Neural crest cell (in vitro differentiated cells): ENCODE measurements around the gene FUCA1. TPM values are rescaled to one million over a fixed set of nuclear protein-coding genes. Genes with fewer than 3 reads are reported as not detected.

Source experiments
- DNase-seq: peaks from one replicate; pipeline ENCODE4 v3.0.0; 2021; ENCODE audit warnings: low read depth, mixed read lengths, low spot score
- H3K27ac Mint-ChIP-seq: one replicate; pipeline ENCODE4 v1.8.0; 2021; ENCODE audit warnings: mild to moderate bottlenecking, mixed read lengths; ENCODE audit not compliant: unreplicated experiment
- H3K27me3 Mint-ChIP-seq: 2 replicates; pipeline ENCODE4 v1.8.0; 2021; ENCODE audit warnings: low read depth, mild to moderate bottlenecking, mixed read lengths
- H3K36me3 Mint-ChIP-seq: 2 replicates; pipeline ENCODE4 v1.8.0; 2021; ENCODE audit warnings: low read depth, mild to moderate bottlenecking, mixed read lengths
- H3K4me1 Mint-ChIP-seq: 2 replicates; pipeline ENCODE4 v1.8.0; 2021; ENCODE audit warnings: mixed read lengths
- H3K4me3 Mint-ChIP-seq: one replicate; pipeline ENCODE4 v1.8.0; 2021; ENCODE audit warnings: mild to moderate bottlenecking, mixed read lengths
- H3K9me3 Mint-ChIP-seq: 2 replicates; pipeline ENCODE4 v1.8.0; 2021; ENCODE audit warnings: mixed read lengths
- total RNA-seq: library from RNA; stranded (reverse); gene quantifications from 2 replicates; pipeline ENCODE4 v1.2.1, GENCODE V29; 2021
- TF ChIP-seq, protein P1 (sequence below): fragments of 200-600 bp; sonication (generic); conservative IDR thresholded peaks from 2 replicates; pipeline ENCODE4 v1.5.0; 2021; ENCODE audit warnings: antibody characterized with exemption, mild to moderate bottlenecking

FUCA1 gene
- total RNA-seq, 1 donor from 2014 or later, result 6.7 TPM

DNA sequence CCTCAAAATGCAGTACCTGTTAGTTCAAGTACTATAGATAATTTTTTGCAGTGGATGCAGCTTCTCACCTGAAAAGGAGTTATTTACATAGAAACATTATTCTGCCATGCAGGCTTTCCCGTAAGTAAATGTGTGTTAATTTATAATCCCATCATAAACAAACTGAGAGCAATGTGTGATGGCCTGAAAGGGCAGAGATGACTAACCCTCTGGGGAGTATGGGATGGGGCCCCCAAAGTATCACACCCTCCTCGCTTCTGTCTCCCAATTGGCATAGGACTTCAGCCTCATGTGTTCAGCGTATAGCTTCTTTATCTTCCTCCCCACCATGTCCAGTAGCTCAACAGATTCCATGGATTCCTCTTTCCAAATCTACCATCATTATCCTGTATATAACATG, 50.5 kb downstream of the FUCA1 start:
- H3K4me3 Mint-ChIP-seq, result no peak overlapping the region

DNA sequence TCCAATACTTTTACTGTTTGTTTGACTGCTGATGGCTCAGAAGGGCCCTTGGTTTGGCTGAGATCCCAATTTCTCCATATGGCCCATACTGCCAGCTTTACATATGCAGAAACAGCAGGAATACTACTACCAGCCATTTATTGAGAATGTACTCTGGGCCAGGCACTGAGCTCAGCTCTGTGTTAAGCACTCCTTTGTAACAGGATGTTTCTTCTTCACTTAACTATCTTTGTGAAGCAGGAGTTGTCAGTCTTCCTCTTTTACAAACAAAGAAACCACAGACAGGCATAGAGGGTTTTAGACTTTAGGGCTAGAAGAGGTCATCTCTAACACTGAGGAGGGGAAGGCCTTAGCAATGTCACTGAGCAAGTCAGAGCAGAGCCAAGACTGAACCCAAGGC, 51.2 kb downstream of the FUCA1 start:
- Mint-ChIP-seq H3K27me3 (no peaks in the 10 kb centered on the region), H3K4me3 (no peak overlapping the region), H3K4me1 (no peaks in the 10 kb centered on the region), H3K27ac (no peak overlapping the region), H3K36me3 (no peaks in the 10 kb centered on the region), H3K9me3 (no peaks in the 10 kb centered on the region)
- TF ChIP-seq, protein P1, sequence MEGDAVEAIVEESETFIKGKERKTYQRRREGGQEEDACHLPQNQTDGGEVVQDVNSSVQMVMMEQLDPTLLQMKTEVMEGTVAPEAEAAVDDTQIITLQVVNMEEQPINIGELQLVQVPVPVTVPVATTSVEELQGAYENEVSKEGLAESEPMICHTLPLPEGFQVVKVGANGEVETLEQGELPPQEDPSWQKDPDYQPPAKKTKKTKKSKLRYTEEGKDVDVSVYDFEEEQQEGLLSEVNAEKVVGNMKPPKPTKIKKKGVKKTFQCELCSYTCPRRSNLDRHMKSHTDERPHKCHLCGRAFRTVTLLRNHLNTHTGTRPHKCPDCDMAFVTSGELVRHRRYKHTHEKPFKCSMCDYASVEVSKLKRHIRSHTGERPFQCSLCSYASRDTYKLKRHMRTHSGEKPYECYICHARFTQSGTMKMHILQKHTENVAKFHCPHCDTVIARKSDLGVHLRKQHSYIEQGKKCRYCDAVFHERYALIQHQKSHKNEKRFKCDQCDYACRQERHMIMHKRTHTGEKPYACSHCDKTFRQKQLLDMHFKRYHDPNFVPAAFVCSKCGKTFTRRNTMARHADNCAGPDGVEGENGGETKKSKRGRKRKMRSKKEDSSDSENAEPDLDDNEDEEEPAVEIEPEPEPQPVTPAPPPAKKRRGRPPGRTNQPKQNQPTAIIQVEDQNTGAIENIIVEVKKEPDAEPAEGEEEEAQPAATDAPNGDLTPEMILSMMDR, result no peak
- DNase-seq, result no peak

More for the DNA sequence above, 50.5 kb downstream of the FUCA1 start:
- Mint-ChIP-seq H3K9me3 (no peaks in the 10 kb centered on the region), H3K36me3 (no peaks in the 10 kb centered on the region), H3K27ac (no peak overlapping the region), H3K4me1 (no peaks in the 10 kb centered on the region), H3K27me3 (no peaks in the 10 kb centered on the region)
- no peak for DNase-seq
- TF ChIP-seq, protein P1, result no peak

GRCh38 chr1:23816361-23816760, 51.7 kb downstream of the FUCA1 start:
- Mint-ChIP-seq H3K4me3 (no peak overlapping the region), H3K27me3 (no peaks in the 10 kb centered on the region), H3K27ac (no peak overlapping the region), H3K4me1 (no peaks in the 10 kb centered on the region), H3K36me3 (no peaks in the 10 kb centered on the region), H3K9me3 (no peaks in the 10 kb centered on the region)
- TF ChIP-seq, protein P1, result no peak
- no peak for DNase-seq

- no peak overlapping the region for H3K27ac Mint-ChIP-seq
- peaks cover 4% of the 10 kb centered on the region for H3K4me1 Mint-ChIP-seq
- H3K27me3 Mint-ChIP-seq, result no peaks in the 10 kb centered on the region
- H3K36me3 Mint-ChIP-seq, result no peaks in the 10 kb centered on the region
- DNase-seq, result no peak
- TF ChIP-seq, protein P1, result no peak
- H3K9me3 Mint-ChIP-seq, result no peaks in the 10 kb centered on the region
- no peak overlapping the region for H3K4me3 Mint-ChIP-seq
Observed at GRCh38 chr1:23814016-23814415, 54.1 kb downstream of the FUCA1 start.

- Mint-ChIP-seq H3K27ac (no peak overlapping the region), H3K4me3 (no peak overlapping the region)
Observed at GRCh38 chr1:23810818-23811540, 57.1 kb downstream of the FUCA1 start.

More at GRCh38 chr1:23810818-23811540, 57.1 kb downstream of the FUCA1 start:
- TF ChIP-seq, protein P1, result peak; percentile 63
- Mint-ChIP-seq H3K9me3 (no peaks in the 10 kb centered on the region), H3K4me1 (peaks cover 4% of the 10 kb centered on the region), H3K27me3 (no peaks in the 10 kb centered on the region), H3K36me3 (no peaks in the 10 kb centered on the region)
- peak; percentile 37 for DNase-seq
